ENCODE results near the gene MCM3AP.

- TF ChIP-seq, protein P1, sequence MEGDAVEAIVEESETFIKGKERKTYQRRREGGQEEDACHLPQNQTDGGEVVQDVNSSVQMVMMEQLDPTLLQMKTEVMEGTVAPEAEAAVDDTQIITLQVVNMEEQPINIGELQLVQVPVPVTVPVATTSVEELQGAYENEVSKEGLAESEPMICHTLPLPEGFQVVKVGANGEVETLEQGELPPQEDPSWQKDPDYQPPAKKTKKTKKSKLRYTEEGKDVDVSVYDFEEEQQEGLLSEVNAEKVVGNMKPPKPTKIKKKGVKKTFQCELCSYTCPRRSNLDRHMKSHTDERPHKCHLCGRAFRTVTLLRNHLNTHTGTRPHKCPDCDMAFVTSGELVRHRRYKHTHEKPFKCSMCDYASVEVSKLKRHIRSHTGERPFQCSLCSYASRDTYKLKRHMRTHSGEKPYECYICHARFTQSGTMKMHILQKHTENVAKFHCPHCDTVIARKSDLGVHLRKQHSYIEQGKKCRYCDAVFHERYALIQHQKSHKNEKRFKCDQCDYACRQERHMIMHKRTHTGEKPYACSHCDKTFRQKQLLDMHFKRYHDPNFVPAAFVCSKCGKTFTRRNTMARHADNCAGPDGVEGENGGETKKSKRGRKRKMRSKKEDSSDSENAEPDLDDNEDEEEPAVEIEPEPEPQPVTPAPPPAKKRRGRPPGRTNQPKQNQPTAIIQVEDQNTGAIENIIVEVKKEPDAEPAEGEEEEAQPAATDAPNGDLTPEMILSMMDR (IDR thresholded peaks at IDR 0.05; ENCODE audit: poor library complexity), result no peak
- TF ChIP-seq EZH2phosphoT487 (IDR thresholded peaks at IDR 0.05; ENCODE audit: low read depth, severe bottlenecking, unreplicated experiment), result no peak
Measured at GRCh38 chr21:46210378-46211136, 74.9 kb downstream of the MCM3AP start.

All from hepatocyte (in vitro differentiated cells).